Stimulated activated CD4-positive, alpha-beta T cell treated with anti-CD3 and anti-CD28 coated beads, Interleukin-12 subunit alpha, Interleukin-12 subunit beta, amount 100 ng/mL, for 48 hours (primary cell): ENCODE data around the gene KIF20B.

Source experiments
- DNase-seq, 3 donors: peaks; one replicate each; pipeline ENCODE4 v3.0.0-alpha.2; 2020; ENCODE audit warnings: low read depth in 2 of 3, low spot score in 1 of 3

KIF20B gene

GRCh38 chr10:89701242-89702120, at the start of gene KIF20B:
Gene KIF20B, plus strand, starts transcription at chr10:89701590. Its CDS starts 3,705 bp downstream, at chr10:89705295.
- DNase-seq, result peak; percentile 87 to 94 (median 91)

GRCh38 chr10:89651916-89652573, 49.3 kb upstream of the KIF20B start:
- DNase-seq, result no peak

GRCh38 chr10:89652806-89653370, 48.5 kb upstream of the KIF20B start:
- DNase-seq, result no peak

GRCh38 chr10:89653410-89653869, 48.0 kb upstream of the KIF20B start:
- no peak for DNase-seq

GRCh38 chr10:89655722-89656121, 45.7 kb upstream of the KIF20B start:
- no peak for DNase-seq

- DNase-seq, result no peak
These were observed 44.1 kb upstream of the KIF20B start for GRCh38 chr10:89657302-89657701.

GRCh38 chr10:89659143-89660131, 42.0 kb upstream of the KIF20B start:
- no peak for DNase-seq

- DNase-seq, result no peak
These were observed 38.8 kb upstream of the KIF20B start for GRCh38 chr10:89662596-89662995.

GRCh38 chr10:89663144-89663543, 38.2 kb upstream of the KIF20B start:
- DNase-seq, result no peak

GRCh38 chr10:89664203-89664602, 37.2 kb upstream of the KIF20B start:
- no peak for DNase-seq

GRCh38 chr10:89665302-89665701, 36.1 kb upstream of the KIF20B start:
- DNase-seq, result no peak

- DNase-seq, result no peak
These were observed 35.3 kb upstream of the KIF20B start for GRCh38 chr10:89666138-89666537.

GRCh38 chr10:89668386-89669071, 32.9 kb upstream of the KIF20B start:
- DNase-seq, result no peak

GRCh38 chr10:89669985-89670384, 31.4 kb upstream of the KIF20B start:
- DNase-seq, result no peak

GRCh38 chr10:89670926-89671325, 30.5 kb upstream of the KIF20B start:
- DNase-seq, result no peak

- no peak for DNase-seq
These were observed 24.0 kb upstream of the KIF20B start for GRCh38 chr10:89677341-89677740.

GRCh38 chr10:89679986-89680385, 21.4 kb upstream of the KIF20B start:
- no peak for DNase-seq

- DNase-seq, result no peak
These were observed 17.5 kb upstream of the KIF20B start for GRCh38 chr10:89683883-89684282.

- no peak for DNase-seq
These were observed 16.8 kb upstream of the KIF20B start for GRCh38 chr10:89684604-89685003.

- no peak for DNase-seq
These were observed 15.5 kb upstream of the KIF20B start for GRCh38 chr10:89685936-89686335.
